HG02571 (cell line): ENCODE data around the gene SURF1.
"Not testable (repeated sequence)": the region's sequence is repeated elsewhere in the genome, so short reads cannot be mapped to it uniquely, and the experiment has no call there.

Source experiments
- ATAC-seq: cut with Tn5 transposase; IDR thresholded peaks from one replicate; pipeline ENCODE4 v1.9.1; 2021; ENCODE audit warnings: mild to moderate bottlenecking, moderate library complexity; ENCODE audit not compliant: unreplicated experiment

The SURF1 gene

GRCh38 chr9:133327834-133328484 is 28.3 kb downstream of the SURF1 start:
- ATAC-seq = no peak

GRCh38 chr9:133327021-133327420 is 29.3 kb downstream of the SURF1 start:
- not testable (repeated sequence) for ATAC-seq

- no peak for ATAC-seq
Observed at GRCh38 chr9:133323991-133324703, 32.1 kb downstream of the SURF1 start.

GRCh38 chr9:133323211-133323610 is 33.1 kb downstream of the SURF1 start:
- no peak for ATAC-seq

- no peak for ATAC-seq
Observed at GRCh38 chr9:133322701-133323100, 33.6 kb downstream of the SURF1 start.

GRCh38 chr9:133321411-133321935 is 34.8 kb downstream of the SURF1 start:
- no peak for ATAC-seq

GRCh38 chr9:133320421-133320881 is 35.8 kb downstream of the SURF1 start:
- no peak for ATAC-seq

- ATAC-seq = not testable (repeated sequence)
Observed at GRCh38 chr9:133317551-133317950, 38.7 kb downstream of the SURF1 start.

- no peak for ATAC-seq
Observed at GRCh38 chr9:133315997-133316396, 40.3 kb downstream of the SURF1 start.

GRCh38 chr9:133309608-133310007 is 46.7 kb downstream of the SURF1 start:
- ATAC-seq = no peak

GRCh38 chr9:133307301-133307700 is 49.0 kb downstream of the SURF1 start:
- no peak for ATAC-seq

- ATAC-seq = no peak
Observed at GRCh38 chr9:133306242-133307204, 49.8 kb downstream of the SURF1 start.

GRCh38 chr9:133305731-133306130 is 50.6 kb downstream of the SURF1 start:
- ATAC-seq = no peak

GRCh38 chr9:133304477-133305377 is 51.6 kb downstream of the SURF1 start:
- no peak for ATAC-seq

- no peak for ATAC-seq
Observed at GRCh38 chr9:133304158-133304470, 52.2 kb downstream of the SURF1 start.

- no peak for ATAC-seq
Observed at GRCh38 chr9:133303266-133304157, 52.8 kb downstream of the SURF1 start.
